Right forelimb (tissue), 1 donor: Measurements from ENCODE around the gene FGG.

Experiments
- DNase-seq: peaks from one replicate; pipeline ENCODE4 v3.0.0-alpha.2; 2018

The FGG gene

GRCh38 chr4:154612472-154613414 lies at the start of gene FGG:
Gene FGG (minus strand): TSS chr4:154612656. CDS start chr4:154612609, 47 bp downstream.
- no peak for DNase-seq

- DNase-seq, result no peak
Observed at GRCh38 chr4:154660052-154660451, 47.6 kb upstream of the FGG start.

- DNase-seq, result no peak
Observed at GRCh38 chr4:154658680-154659405, 46.4 kb upstream of the FGG start.

- DNase-seq, result no peak
Observed at GRCh38 chr4:154643493-154643892, 31.0 kb upstream of the FGG start.

GRCh38 chr4:154642373-154643009 lies 30.0 kb upstream of the FGG start:
- no peak for DNase-seq

- no peak for DNase-seq
Observed at GRCh38 chr4:154640999-154641398, 28.5 kb upstream of the FGG start.

GRCh38 chr4:154634058-154634457 lies 21.6 kb upstream of the FGG start:
- no peak for DNase-seq

- DNase-seq, result no peak
Observed at GRCh38 chr4:154631828-154632227, 19.4 kb upstream of the FGG start.

- DNase-seq, result no peak
Observed at GRCh38 chr4:154630324-154630723, 17.9 kb upstream of the FGG start.

- peak; percentile 71 for DNase-seq
Observed at GRCh38 chr4:154626793-154627484, 14.5 kb upstream of the FGG start.

GRCh38 chr4:154625971-154626370 lies 13.5 kb upstream of the FGG start:
- DNase-seq, result no peak

- no peak for DNase-seq
Observed at GRCh38 chr4:154623995-154624394, 11.5 kb upstream of the FGG start.

GRCh38 chr4:154623436-154623835 lies 11.0 kb upstream of the FGG start:
- no peak for DNase-seq

GRCh38 chr4:154622598-154622997 lies 10.1 kb upstream of the FGG start:
- DNase-seq, result no peak

- no peak for DNase-seq
Observed at GRCh38 chr4:154620111-154620510, 7.7 kb upstream of the FGG start.

- DNase-seq, result peak; percentile 51
Observed at GRCh38 chr4:154618708-154619315, 6.4 kb upstream of the FGG start.

- no peak for DNase-seq
Observed at GRCh38 chr4:154617820-154618317, 5.4 kb upstream of the FGG start.

- no peak for DNase-seq
Observed at GRCh38 chr4:154616731-154617130, 4.3 kb upstream of the FGG start.

GRCh38 chr4:154616287-154616686 lies 3.8 kb upstream of the FGG start:
- DNase-seq, result no peak

GRCh38 chr4:154615211-154615610 lies 2.8 kb upstream of the FGG start:
- no peak for DNase-seq

GRCh38 chr4:154614306-154614705 lies 1.9 kb upstream of the FGG start:
- DNase-seq, result no peak

- DNase-seq, result no peak
Observed at GRCh38 chr4:154611833-154612232, 623 bp downstream of the FGG start.
